GM21786 (cell line): Measurements from ENCODE around the gene TRIB2.

Source experiments
- ATAC-seq: cut with Tn5 transposase; IDR thresholded peaks from one replicate; pipeline ENCODE4 v1.9.1; 2021; ENCODE audit not compliant: unreplicated experiment

TRIB2 gene

GRCh38 chr2:12719400-12720277 lies 2.9 kb downstream of the TRIB2 start:
- ATAC-seq = no peak

GRCh38 chr2:12720278-12720620 lies 3.5 kb downstream of the TRIB2 start:
- ATAC-seq = no peak

- ATAC-seq = no peak
Measured at GRCh38 chr2:12720754-12721378, 4.1 kb downstream of the TRIB2 start.

GRCh38 chr2:12721566-12722446 lies 5.1 kb downstream of the TRIB2 start:
- no peak for ATAC-seq

GRCh38 chr2:12722447-12723316 lies 5.9 kb downstream of the TRIB2 start:
- ATAC-seq = no peak

- no peak for ATAC-seq
Measured at GRCh38 chr2:12723736-12724463, 7.2 kb downstream of the TRIB2 start.

- ATAC-seq = no peak
Measured at GRCh38 chr2:12725233-12726187, 8.8 kb downstream of the TRIB2 start.

- ATAC-seq = no peak
Measured at GRCh38 chr2:12726271-12726670, 9.5 kb downstream of the TRIB2 start.

- ATAC-seq = no peak
Measured at GRCh38 chr2:12727065-12727464, 10.3 kb downstream of the TRIB2 start.

GRCh38 chr2:12727641-12728040 lies 10.9 kb downstream of the TRIB2 start:
- ATAC-seq = no peak

- ATAC-seq = peak; percentile 87
Measured at GRCh38 chr2:12728221-12728777, 11.6 kb downstream of the TRIB2 start.

GRCh38 chr2:12730265-12730664 lies 13.5 kb downstream of the TRIB2 start:
- ATAC-seq = no peak

- ATAC-seq = no peak
Measured at GRCh38 chr2:12731701-12732280, 15.1 kb downstream of the TRIB2 start.

- ATAC-seq = no peak
Measured at GRCh38 chr2:12732651-12733050, 15.9 kb downstream of the TRIB2 start.

GRCh38 chr2:12733846-12734245 lies 17.1 kb downstream of the TRIB2 start:
- no peak for ATAC-seq

- no peak for ATAC-seq
Measured at GRCh38 chr2:12734914-12735654, 18.3 kb downstream of the TRIB2 start.

- ATAC-seq = no peak
Measured at GRCh38 chr2:12737297-12737696, 20.6 kb downstream of the TRIB2 start.
